Measurements from ENCODE around the gene SMU1. TPM values are rescaled to one million over a fixed set of nuclear protein-coding genes. Genes with fewer than 3 reads are reported as not detected.
A peak's percentile ranks its signal among the peaks of the same experiment; 100 is the strongest.

Gene SMU1
- total RNA-seq, 2 experiments from 2014 or later = 23.2 to 29.6 TPM

GRCh38 chr9:33042473-33042872 is 34.0 kb downstream of the SMU1 start:
- DNase-seq (no peak), ATAC-seq (no peak)
- no peak overlapping the region for H3K27ac Mint-ChIP-seq
- CTCF ChIA-PET = no interaction called here
- no peaks in the 10 kb centered on the region for H3K9me3 Mint-ChIP-seq (ENCODE audit: low read depth)
- H3K4me3 Mint-ChIP-seq = no peak overlapping the region
- intact Hi-C loops (cut with DNase I, micrococcal nuclease) = no loop called here
- peaks cover 35% of the 10 kb centered on the region for H3K36me3 Mint-ChIP-seq (ENCODE audit: low read depth)
- peaks cover 16% of the 10 kb centered on the region for H3K4me1 Mint-ChIP-seq
- POLR2A ChIA-PET = interaction anchor here (0.6 to 1.0 kb wide), 2 partner anchors 18 to 326 kb away, joined by 3 read pairs; partner anchors contain the start of gene DNAJA1
- no peaks in the 10 kb centered on the region for H3K27me3 Mint-ChIP-seq

- ATAC-seq (no peak), DNase-seq (no peak)
- ChIA-PET POLR2A (interaction anchor here (1.0 kb wide), 1 partner anchor 17 kb away, joined by 3 read pairs; the partner anchor contains the start of gene DNAJA1), CTCF (no interaction called here)
- intact Hi-C loops (cut with DNase I, micrococcal nuclease) = no loop called here
- no peaks in the 10 kb centered on the region for H3K9me3 Mint-ChIP-seq (ENCODE audit: low read depth)
- H3K4me1 Mint-ChIP-seq = peaks cover 17% of the 10 kb centered on the region
- peaks cover 38% of the 10 kb centered on the region for H3K36me3 Mint-ChIP-seq (ENCODE audit: low read depth)
- H3K4me3 Mint-ChIP-seq = no peak overlapping the region
- H3K27ac Mint-ChIP-seq = peak overlapping the region; percentile 24
- no peaks in the 10 kb centered on the region for H3K27me3 Mint-ChIP-seq
Observed at GRCh38 chr9:33041432-33042188, 34.9 kb downstream of the SMU1 start.

- H3K27me3 Mint-ChIP-seq = no peaks in the 10 kb centered on the region
- H3K27ac Mint-ChIP-seq = no peak overlapping the region
- H3K4me3 Mint-ChIP-seq = no peak overlapping the region
- H3K4me1 Mint-ChIP-seq = peaks cover 20% of the 10 kb centered on the region
- peaks cover 40% of the 10 kb centered on the region for H3K36me3 Mint-ChIP-seq (ENCODE audit: low read depth)
- DNase-seq (no peak), ATAC-seq (no peak)
- ChIA-PET POLR2A (no interaction called here), CTCF (no interaction called here)
- no peaks in the 10 kb centered on the region for H3K9me3 Mint-ChIP-seq (ENCODE audit: low read depth)
- intact Hi-C loops (cut with DNase I, micrococcal nuclease) = no loop called here
Observed at GRCh38 chr9:33040792-33041431, 35.6 kb downstream of the SMU1 start.

GRCh38 chr9:33032865-33033264 is 43.6 kb downstream of the SMU1 start:
- POLR2A ChIA-PET = no interaction called here
- no peaks in the 10 kb centered on the region for H3K9me3 Mint-ChIP-seq (ENCODE audit: low read depth)
- no peak overlapping the region for H3K4me3 Mint-ChIP-seq
- H3K4me1 Mint-ChIP-seq = peaks cover 49% of the 10 kb centered on the region
- no peak overlapping the region for H3K27ac Mint-ChIP-seq
- DNase-seq (no peak), ATAC-seq (no peak)
- H3K36me3 Mint-ChIP-seq (ENCODE audit: low read depth) = peaks cover 78% of the 10 kb centered on the region
- H3K27me3 Mint-ChIP-seq = no peaks in the 10 kb centered on the region
- intact Hi-C loops (cut with DNase I, micrococcal nuclease) = no loop called here
- CTCF ChIA-PET = interaction anchor here (0.6 kb wide), 1 partner anchor 507 kb away, joined by 3 read pairs; the partner anchor contains the start of gene RIGI

GRCh38 chr9:33032292-33032691 is 44.2 kb downstream of the SMU1 start:
- no peak for DNase-seq
- ATAC-seq = peak; percentile 43
- intact Hi-C loops (cut with DNase I, micrococcal nuclease) = no loop called here
- no peak overlapping the region for H3K4me3 Mint-ChIP-seq
- CTCF ChIA-PET = interaction anchor here (0.6 kb wide), 1 partner anchor 506 kb away, joined by 3 read pairs; the partner anchor contains the start of gene RIGI
- peaks cover 50% of the 10 kb centered on the region for H3K4me1 Mint-ChIP-seq
- POLR2A ChIA-PET = no interaction called here
- H3K27ac Mint-ChIP-seq = peak overlapping the region; percentile 55
- no peaks in the 10 kb centered on the region for H3K27me3 Mint-ChIP-seq
- H3K36me3 Mint-ChIP-seq (ENCODE audit: low read depth) = peaks cover 80% of the 10 kb centered on the region
- H3K9me3 Mint-ChIP-seq (ENCODE audit: low read depth) = no peaks in the 10 kb centered on the region

- Mint-ChIP-seq H3K27ac (no peak overlapping the region), H3K27me3 (no peaks in the 10 kb centered on the region), H3K9me3 (ENCODE audit: low read depth) (no peaks in the 10 kb centered on the region), H3K4me3 (no peak overlapping the region), H3K4me1 (peaks cover 59% of the 10 kb centered on the region), H3K36me3 (ENCODE audit: low read depth) (peaks cover 81% of the 10 kb centered on the region)
- ChIA-PET POLR2A (no interaction called here), CTCF (interaction anchor here (1.4 kb wide), 1 partner anchor 9 kb away, joined by 8 read pairs; no protein-coding TSS in a partner anchor)
- DNase-seq = no peak
- intact Hi-C loops (cut with DNase I, micrococcal nuclease) = no loop called here
- ATAC-seq = no peak
Observed at GRCh38 chr9:33030285-33030684, 46.2 kb downstream of the SMU1 start.

- intact Hi-C loops (cut with DNase I, micrococcal nuclease) = loop anchor here (5.0 kb wide), 4 partner anchors 48 to 788 kb away; partner anchors contain the start of genes B4GALT1 (in 1 of the 2), SMU1 (in 1 of the 2) and UBE2R2 (in 1 of the 2)
Observed at GRCh38 chr9:33029231-33029786, 47.2 kb downstream of the SMU1 start.

GRCh38 chr9:33025572-33026342 is 50.7 kb downstream of the SMU1 start:
- Mint-ChIP-seq H3K36me3 (ENCODE audit: low read depth) (peaks cover 66% of the 10 kb centered on the region), H3K27me3 (no peaks in the 10 kb centered on the region), H3K4me3 (peak overlapping the region; percentile 98), H3K27ac (peak overlapping the region; percentile 94), H3K9me3 (ENCODE audit: low read depth) (no peaks in the 10 kb centered on the region), H3K4me1 (peaks cover 63% of the 10 kb centered on the region)
- ATAC-seq = peak; percentile 59
- ChIA-PET CTCF (interaction anchor here (0.8 to 1.5 kb wide), 4 partner anchors 12 to 646 kb away, joined by 3 to 5 read pairs (median 3); partner anchors contain the start of gene SMU1), POLR2A (interaction anchor here (0.6 to 4.8 kb wide), 17 partner anchors 10 to 448 kb away, joined by 3 to 36 read pairs (median 5); partner anchors contain the start of genes APTX, B4GALT1, BAG1 and CHMP5)
- peak; percentile 88 for DNase-seq
- intact Hi-C loops (cut with DNase I, micrococcal nuclease) = loop anchor here (1.0 to 5.0 kb wide), 11 partner anchors 24 to 792 kb away; partner anchors contain the start of genes APTX (in 2 of the 2), B4GALT1 (in 2 of the 2), BAG1 (in 2 of the 2) and SMU1 (in 2 of the 2)

More at GRCh38 chr9:33029231-33029786, 47.2 kb downstream of the SMU1 start:
- DNase-seq (no peak), ATAC-seq (no peak)
- no peaks in the 10 kb centered on the region for H3K9me3 Mint-ChIP-seq (ENCODE audit: low read depth)
- H3K36me3 Mint-ChIP-seq (ENCODE audit: low read depth) = peaks cover 75% of the 10 kb centered on the region
- CTCF ChIA-PET = interaction anchor here (1.4 kb wide), 1 partner anchor 10 kb away, joined by 8 read pairs; no protein-coding TSS in a partner anchor
- H3K27ac Mint-ChIP-seq = peak overlapping the region; percentile 79
- no peaks in the 10 kb centered on the region for H3K27me3 Mint-ChIP-seq
- POLR2A ChIA-PET = interaction anchor here (0.9 kb wide), 1 partner anchor 29 kb away, joined by 3 read pairs; no protein-coding TSS in a partner anchor
- H3K4me3 Mint-ChIP-seq = peak overlapping the region; percentile 98
- H3K4me1 Mint-ChIP-seq = peaks cover 59% of the 10 kb centered on the region

GRCh38 chr9:33024966-33025571 is 51.4 kb downstream of the SMU1 start, which contains the start of gene DNAJA1:
Gene DNAJA1, plus strand, starts transcription at chr9:33025273. Its CDS starts 1,212 bp downstream, at chr9:33026485.
- H3K36me3 Mint-ChIP-seq (ENCODE audit: low read depth) = peaks cover 68% of the 10 kb centered on the region
- DNase-seq (peak; percentile 97), ATAC-seq (peak; percentile 82)
- H3K9me3 Mint-ChIP-seq (ENCODE audit: low read depth) = no peaks in the 10 kb centered on the region
- H3K27me3 Mint-ChIP-seq = no peaks in the 10 kb centered on the region
- POLR2A ChIA-PET = interaction anchor here (0.6 to 4.8 kb wide), 23 partner anchors 9 to 1167 kb away, joined by 3 to 36 read pairs (median 4); partner anchors contain the start of genes APTX, B4GALT1, BAG1 and CHMP5
- CTCF ChIA-PET = interaction anchor here (1.0 to 1.5 kb wide), 3 partner anchors 21 to 350 kb away, joined by 3 to 6 read pairs (median 3); no protein-coding TSS in a partner anchor
- peak within 1 kb of the TSS; percentile 98 for H3K4me3 Mint-ChIP-seq
- H3K4me1 Mint-ChIP-seq = peaks cover 59% of the 10 kb centered on the region
- intact Hi-C loops (cut with DNase I, micrococcal nuclease) = loop anchor here (1.0 to 5.0 kb wide), 11 partner anchors 24 to 792 kb away; partner anchors contain the start of genes APTX (in 2 of the 2), B4GALT1 (in 2 of the 2), BAG1 (in 2 of the 2) and SMU1 (in 2 of the 2)
- peak within 1 kb of the TSS; percentile 94 for H3K27ac Mint-ChIP-seq

All from activated CD4-positive, alpha-beta T cell treated with anti-CD3 and anti-CD28 coated beads for 36 hours (primary cell).